DOHH2 (cell line): ENCODE results near the gene ARRB2.

Experiments used
- EZH2phosphoT487 ChIP-seq: fragments of 200-600 bp; sonication (generic); IDR thresholded peaks from 2 replicates; pipeline ENCODE4 v1.6.1; 2017; ENCODE audit warnings: borderline replicate concordance, mild to moderate bottlenecking, antibody characterized with exemption, low read length, moderate library complexity, mixed read lengths
- TF ChIP-seq, protein P1 (sequence below): fragments of 200-600 bp; sonication (generic); IDR thresholded peaks from one replicate; pipeline ENCODE4 v1.5.1; 2014; ENCODE audit warnings: antibody characterized with exemption, mild to moderate bottlenecking, low read depth, low read length; ENCODE audit not compliant: poor library complexity, severe bottlenecking

DNA sequence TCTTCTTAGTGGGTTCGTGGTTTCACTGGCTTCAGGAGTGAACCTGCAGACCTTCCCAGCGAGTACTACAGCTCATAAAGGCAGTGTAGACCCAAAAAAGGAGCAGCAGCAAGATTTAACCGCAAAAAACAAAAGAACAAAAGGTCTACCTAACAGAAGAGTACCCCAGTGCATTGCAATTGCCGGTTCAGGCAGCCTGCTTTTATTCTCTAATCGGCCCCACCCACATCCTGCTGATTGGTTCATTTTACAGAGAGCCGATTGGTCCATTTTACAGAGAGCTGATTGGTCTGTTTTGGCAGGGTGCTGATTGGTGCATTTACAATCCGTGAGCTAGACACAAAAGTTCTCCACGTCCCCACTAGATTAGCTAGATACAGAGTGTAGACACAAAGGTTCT lies 2.0 kb upstream of the ARRB2 start:
- TF ChIP-seq, protein P1, sequence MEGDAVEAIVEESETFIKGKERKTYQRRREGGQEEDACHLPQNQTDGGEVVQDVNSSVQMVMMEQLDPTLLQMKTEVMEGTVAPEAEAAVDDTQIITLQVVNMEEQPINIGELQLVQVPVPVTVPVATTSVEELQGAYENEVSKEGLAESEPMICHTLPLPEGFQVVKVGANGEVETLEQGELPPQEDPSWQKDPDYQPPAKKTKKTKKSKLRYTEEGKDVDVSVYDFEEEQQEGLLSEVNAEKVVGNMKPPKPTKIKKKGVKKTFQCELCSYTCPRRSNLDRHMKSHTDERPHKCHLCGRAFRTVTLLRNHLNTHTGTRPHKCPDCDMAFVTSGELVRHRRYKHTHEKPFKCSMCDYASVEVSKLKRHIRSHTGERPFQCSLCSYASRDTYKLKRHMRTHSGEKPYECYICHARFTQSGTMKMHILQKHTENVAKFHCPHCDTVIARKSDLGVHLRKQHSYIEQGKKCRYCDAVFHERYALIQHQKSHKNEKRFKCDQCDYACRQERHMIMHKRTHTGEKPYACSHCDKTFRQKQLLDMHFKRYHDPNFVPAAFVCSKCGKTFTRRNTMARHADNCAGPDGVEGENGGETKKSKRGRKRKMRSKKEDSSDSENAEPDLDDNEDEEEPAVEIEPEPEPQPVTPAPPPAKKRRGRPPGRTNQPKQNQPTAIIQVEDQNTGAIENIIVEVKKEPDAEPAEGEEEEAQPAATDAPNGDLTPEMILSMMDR: no peak
- no peak for TF ChIP-seq EZH2phosphoT487
